Natural killer cell (primary cell): ENCODE data around the gene ZNF148. TPM values are rescaled to one million over a fixed set of nuclear protein-coding genes. Genes with fewer than 3 reads are reported as not detected.
A peak's percentile ranks its signal among the peaks of the same experiment; 100 is the strongest.
"Not testable (repeated sequence)": the region's sequence is repeated elsewhere in the genome, so short reads cannot be mapped to it uniquely, and the experiment has no call there.

Source experiments
- ATAC-seq, 3 donors: fragments of 150-1000 bp in 2 of 3; fragments of 200-7000 bp in 1 of 3; cut with Tn5 transposase; 1 replicate in 1 of 3; 2 replicates in 2 of 3; pipeline ENCODE4 v1.10.0; 2021; ENCODE audit warnings: mild to moderate bottlenecking in 2 of 3, moderate library complexity in 2 of 3
- DNase-seq, 2 donors: peaks; one replicate each; pipeline versions ENCODE4 v3.0.0 to v3.0.0-alpha.2; 2013 to 2021; ENCODE audit warnings: mixed read lengths in 1 of 2
- H3K27ac ChIP-seq: one replicate; pipeline ENCODE4 v1.5.1; 2013; ENCODE audit warnings: mild to moderate bottlenecking, low read length
- H3K27me3 ChIP-seq: one replicate; pipeline ENCODE4 v1.6.1; 2013; ENCODE audit warnings: low read length; ENCODE audit not compliant: control insufficient read depth, insufficient read depth
- H3K36me3 ChIP-seq: one replicate; pipeline ENCODE4 v1.6.1; 2013; ENCODE audit warnings: low read length; ENCODE audit not compliant: control insufficient read depth, insufficient read depth
- H3K4me1 ChIP-seq: one replicate; pipeline ENCODE4 v1.6.1; 2013; ENCODE audit warnings: low read length; ENCODE audit not compliant: control insufficient read depth, insufficient read depth
- H3K4me3 ChIP-seq: one replicate; pipeline ENCODE4 v1.5.1; 2013; ENCODE audit warnings: low read length
- H3K9me3 ChIP-seq: one replicate; pipeline ENCODE4 v1.6.1; 2013; ENCODE audit warnings: low read length; ENCODE audit not compliant: control insufficient read depth, insufficient read depth
- H3K27ac Mint-ChIP-seq, 2 donors: one replicate each; pipeline ENCODE4 v1.8.0; 2022; ENCODE audit warnings: mild to moderate bottlenecking in 2 of 2, mixed read lengths in 2 of 2, moderate library complexity in 1 of 2
- H3K27me3 Mint-ChIP-seq, 2 donors: one replicate each; pipeline ENCODE4 v1.8.0; 2022; ENCODE audit warnings: low read depth in 2 of 2, mixed read lengths in 2 of 2
- H3K36me3 Mint-ChIP-seq: one replicate; pipeline ENCODE4 v1.8.0; 2022; ENCODE audit warnings: mixed read lengths
- H3K4me1 Mint-ChIP-seq, 2 donors: one replicate each; pipeline ENCODE4 v1.8.0; 2022; ENCODE audit warnings: mixed read lengths in 2 of 2
- H3K4me3 Mint-ChIP-seq: one replicate; pipeline ENCODE4 v1.8.0; 2022; ENCODE audit warnings: mild to moderate bottlenecking, moderate library complexity, mixed read lengths
- H3K9me3 Mint-ChIP-seq, 2 donors: one replicate each; pipeline ENCODE4 v1.8.0; 2022; ENCODE audit warnings: mixed read lengths in 2 of 2
- WGBS: methylation state at CpG from one replicate; pipeline ENCODE4 v1.1.7; 2013; ENCODE audit warnings: missing lambda C conversion rate; ENCODE audit not compliant: insufficient coverage; 5-methylcytosine and 5-hydroxymethylcytosine counted together
- intact Hi-C: fragments of 100-400 bp; cut with micrococcal nuclease; formaldehyde crosslinking; loops from one replicate; pipeline ENCODE4 v1.14.2; 2022
- total RNA-seq, 4 donors: library from RNA; stranded (reverse); fragments of 120-200 nt in 1 of 4; gene quantifications; one replicate each; pipeline versions ENCODE4 v1.2.3 to v1.2.4, GENCODE V29; 2013 to 2022
- TF ChIP-seq, protein P1 (sequence below): fragments of 200-600 bp; IDR thresholded peaks from one replicate; pipeline ENCODE4 v1.8.0; 2022; ENCODE audit warnings: antibody characterized with exemption

Gene ZNF148
- total RNA-seq, 3 donors from 2014 or later (not counting 1 experiment from before 2014, with no cell fraction given) = 61.1 to 72.5 (median 62.8) TPM

DNA sequence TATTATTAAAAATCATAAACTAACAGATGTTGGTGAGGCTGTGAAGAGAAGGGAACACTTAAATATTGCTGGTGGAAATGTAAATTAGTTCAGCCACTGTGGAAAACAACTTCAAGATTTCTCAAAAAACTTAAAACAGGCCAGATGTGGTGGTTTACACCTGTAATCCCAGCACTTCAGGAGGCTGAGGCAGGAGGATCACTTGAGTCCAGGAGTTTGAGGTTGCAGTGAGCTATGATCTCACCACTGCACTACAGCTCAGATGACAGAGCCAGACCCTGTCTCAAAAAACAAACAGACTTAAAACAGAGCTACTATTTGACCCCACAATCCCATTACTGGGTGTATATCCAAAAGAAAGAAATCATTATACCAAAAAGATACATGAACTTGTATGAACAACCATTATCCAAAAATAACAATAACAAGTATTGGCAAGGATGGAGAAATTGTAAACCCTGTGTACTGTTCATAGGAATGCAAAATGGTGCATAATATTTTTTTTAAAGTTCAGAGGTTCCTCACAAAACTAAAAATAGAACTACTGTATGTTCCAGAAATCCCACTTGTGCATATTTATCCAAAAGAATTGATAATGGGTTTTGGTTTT lies 25.5 kb downstream of the ZNF148 start:
- Mint-ChIP-seq H3K36me3 (no peaks in the 10 kb centered on the region), H3K27ac (peak overlapping the region; percentile 29 to 49), H3K4me3 (peak overlapping the region; percentile 6), H3K27me3 (no peaks in the 10 kb centered on the region), H3K9me3 (no peaks in the 10 kb centered on the region), H3K4me1 (peaks cover 72 to 78% of the 10 kb centered on the region in 2 donors)
- intact Hi-C loops = no loop called here
- Histone ChIP-seq H3K27ac (no peak overlapping the region), H3K27me3 (no peaks in the 10 kb centered on the region), H3K9me3 (no peaks in the 10 kb centered on the region), H3K4me1 (peaks cover 12% of the 10 kb centered on the region), H3K4me3 (no peak overlapping the region), H3K36me3 (peaks cover 2% of the 10 kb centered on the region)
- no peak for DNase-seq
- no peak for ATAC-seq
- TF ChIP-seq, protein P1, sequence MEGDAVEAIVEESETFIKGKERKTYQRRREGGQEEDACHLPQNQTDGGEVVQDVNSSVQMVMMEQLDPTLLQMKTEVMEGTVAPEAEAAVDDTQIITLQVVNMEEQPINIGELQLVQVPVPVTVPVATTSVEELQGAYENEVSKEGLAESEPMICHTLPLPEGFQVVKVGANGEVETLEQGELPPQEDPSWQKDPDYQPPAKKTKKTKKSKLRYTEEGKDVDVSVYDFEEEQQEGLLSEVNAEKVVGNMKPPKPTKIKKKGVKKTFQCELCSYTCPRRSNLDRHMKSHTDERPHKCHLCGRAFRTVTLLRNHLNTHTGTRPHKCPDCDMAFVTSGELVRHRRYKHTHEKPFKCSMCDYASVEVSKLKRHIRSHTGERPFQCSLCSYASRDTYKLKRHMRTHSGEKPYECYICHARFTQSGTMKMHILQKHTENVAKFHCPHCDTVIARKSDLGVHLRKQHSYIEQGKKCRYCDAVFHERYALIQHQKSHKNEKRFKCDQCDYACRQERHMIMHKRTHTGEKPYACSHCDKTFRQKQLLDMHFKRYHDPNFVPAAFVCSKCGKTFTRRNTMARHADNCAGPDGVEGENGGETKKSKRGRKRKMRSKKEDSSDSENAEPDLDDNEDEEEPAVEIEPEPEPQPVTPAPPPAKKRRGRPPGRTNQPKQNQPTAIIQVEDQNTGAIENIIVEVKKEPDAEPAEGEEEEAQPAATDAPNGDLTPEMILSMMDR = no peak

DNA sequence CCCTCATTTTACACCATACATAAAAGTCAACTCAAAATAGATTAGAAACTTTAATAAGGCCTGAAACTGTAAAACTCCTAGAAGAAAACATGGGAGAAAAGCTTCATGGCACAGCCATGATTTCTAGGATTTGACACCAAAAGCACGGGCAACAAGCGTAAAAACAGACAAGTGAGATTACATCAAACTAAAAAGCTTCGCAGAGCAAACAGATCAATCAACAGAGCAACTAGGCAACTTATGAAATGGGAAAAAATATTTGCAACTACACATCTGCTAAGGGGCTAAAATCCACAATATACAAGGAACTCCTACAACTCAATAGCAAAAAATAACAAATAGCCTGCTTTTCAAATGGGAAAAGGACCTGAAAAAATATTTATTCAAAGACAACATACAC lies 26.1 kb downstream of the ZNF148 start:
- WGBS = 94% methylated on average over 3 of the region's 3 CpGs
- peaks cover 4% of the 10 kb centered on the region for H3K36me3 ChIP-seq
- Mint-ChIP-seq H3K27me3 (no peaks in the 10 kb centered on the region), H3K9me3 (no peaks in the 10 kb centered on the region), H3K4me3 (peak overlapping the region; percentile 19), H3K4me1 (peaks cover 78 to 82% of the 10 kb centered on the region in 2 donors), H3K36me3 (no peaks in the 10 kb centered on the region), H3K27ac (peak overlapping the region; percentile 29 to 49)
- H3K4me3 ChIP-seq = no peak overlapping the region
- intact Hi-C loops = no loop called here
- H3K27me3 ChIP-seq = no peaks in the 10 kb centered on the region
- no peaks in the 10 kb centered on the region for H3K9me3 ChIP-seq
- TF ChIP-seq, protein P1 = no peak
- peaks cover 12% of the 10 kb centered on the region for H3K4me1 ChIP-seq
- H3K27ac ChIP-seq = no peak overlapping the region
- DNase-seq (no peak), ATAC-seq (no peak)

DNA sequence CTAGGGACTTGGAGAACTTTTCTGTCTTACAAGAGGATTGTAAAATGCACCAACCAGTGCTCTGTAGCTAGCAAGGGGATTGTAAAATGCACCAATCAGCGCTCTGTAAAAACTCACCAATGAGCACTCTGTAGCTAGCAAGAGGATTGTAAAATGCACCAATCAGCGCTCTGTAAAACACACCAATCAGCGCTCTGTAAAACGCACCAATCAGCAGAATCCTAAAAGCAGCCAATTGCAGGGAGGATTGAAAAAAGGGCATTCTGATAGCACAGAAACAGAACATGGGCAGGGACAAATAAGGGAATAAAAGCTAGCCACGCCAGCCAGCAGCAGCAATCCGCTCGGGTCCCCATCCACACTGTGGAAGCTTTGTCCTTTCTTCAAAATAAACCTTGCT lies 31.8 kb downstream of the ZNF148 start:
- H3K4me3 Mint-ChIP-seq, H3K27me3 Mint-ChIP-seq, H3K36me3 Mint-ChIP-seq, intact Hi-C loops, H3K4me3 ChIP-seq, DNase-seq, ATAC-seq, H3K4me1 ChIP-seq, H3K9me3 ChIP-seq, H3K27ac ChIP-seq, H3K27me3 ChIP-seq, H3K9me3 Mint-ChIP-seq, H3K36me3 ChIP-seq: not testable (repeated sequence)
- Mint-ChIP-seq H3K4me1 (peaks cover 59 to 72% of the 10 kb centered on the region in 2 donors), H3K27ac (peak overlapping the region in 1 of 2 donors; percentile 70)
- WGBS = over 99% methylated on average over 7 of the region's 7 CpGs

DNA sequence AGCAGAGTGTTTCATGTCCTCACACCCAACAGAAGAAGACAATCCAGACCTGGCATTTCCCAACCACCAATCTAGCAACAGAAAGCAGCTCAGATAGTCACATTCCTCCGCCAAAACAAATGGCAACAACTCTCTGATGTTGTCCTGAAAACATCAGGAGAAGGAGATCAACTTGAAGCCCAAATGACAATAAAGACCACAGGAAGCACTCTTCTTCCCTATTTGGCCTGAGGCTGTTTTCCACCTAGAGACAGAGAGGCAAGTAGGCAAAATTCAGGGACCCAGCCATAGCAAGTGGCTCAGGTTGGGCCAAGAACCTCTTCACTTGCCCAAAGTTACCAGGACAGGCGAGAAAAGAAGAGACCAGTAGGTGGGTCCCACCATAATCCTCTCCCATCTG lies 35.0 kb downstream of the ZNF148 start:
- H3K36me3 ChIP-seq = peaks cover 1% of the 10 kb centered on the region
- DNase-seq (no peak), ATAC-seq (no peak)
- H3K4me3 Mint-ChIP-seq = no peak overlapping the region
- peaks cover 5% of the 10 kb centered on the region for H3K4me1 ChIP-seq
- H3K27me3 ChIP-seq = no peaks in the 10 kb centered on the region
- intact Hi-C loops = no loop called here
- no peak overlapping the region for H3K4me3 ChIP-seq
- H3K27ac Mint-ChIP-seq = peak overlapping the region in 1 of 2 donors; percentile 57
- peaks cover 63 to 74% of the 10 kb centered on the region in 2 donors for H3K4me1 Mint-ChIP-seq
- H3K27ac ChIP-seq = no peak overlapping the region
- no peaks in the 10 kb centered on the region for H3K36me3 Mint-ChIP-seq
- TF ChIP-seq, protein P1 = no peak
- H3K27me3 Mint-ChIP-seq = no peaks in the 10 kb centered on the region
- no peaks in the 10 kb centered on the region for H3K9me3 ChIP-seq
- WGBS = 100% methylated on average over 2 of the region's 2 CpGs
- no peaks in the 10 kb centered on the region for H3K9me3 Mint-ChIP-seq
